Measurements from ENCODE around the gene RAB3A.

The RAB3A gene, protein sequence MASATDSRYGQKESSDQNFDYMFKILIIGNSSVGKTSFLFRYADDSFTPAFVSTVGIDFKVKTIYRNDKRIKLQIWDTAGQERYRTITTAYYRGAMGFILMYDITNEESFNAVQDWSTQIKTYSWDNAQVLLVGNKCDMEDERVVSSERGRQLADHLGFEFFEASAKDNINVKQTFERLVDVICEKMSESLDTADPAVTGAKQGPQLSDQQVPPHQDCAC

DNA sequence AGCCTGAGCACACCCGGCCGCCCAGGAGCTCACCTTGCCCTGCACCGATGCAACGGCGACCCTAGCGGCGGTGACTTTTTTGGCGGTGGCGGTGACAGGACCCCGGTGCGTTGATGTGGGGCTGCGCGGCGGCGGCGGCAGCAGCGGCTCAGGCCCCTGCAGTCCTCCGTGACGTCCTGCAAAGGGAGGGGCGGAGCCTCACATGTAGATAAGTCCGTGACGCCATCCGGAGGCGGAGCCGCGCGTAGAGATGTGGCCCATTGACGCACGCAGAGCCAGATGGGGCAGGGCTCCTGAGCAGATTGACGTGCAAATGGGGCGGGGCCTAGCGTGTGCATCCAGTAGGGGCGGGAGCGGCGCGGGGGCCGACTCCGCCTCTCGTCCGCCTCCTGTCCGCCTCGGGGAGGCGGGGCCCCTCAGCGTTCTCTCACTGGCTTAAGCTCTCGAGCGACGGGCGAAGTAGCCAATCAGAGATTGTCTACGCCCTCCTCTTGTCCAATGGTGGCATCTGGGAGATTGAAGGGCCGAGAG lies at the start of gene RAB3A:
Gene RAB3A (minus strand): TSS at position 180 of the 531 bp plus-strand sequence. CDS start 1,302 bp downstream, outside the sequence.
- DNase-seq: peak; percentile 99

DNA sequence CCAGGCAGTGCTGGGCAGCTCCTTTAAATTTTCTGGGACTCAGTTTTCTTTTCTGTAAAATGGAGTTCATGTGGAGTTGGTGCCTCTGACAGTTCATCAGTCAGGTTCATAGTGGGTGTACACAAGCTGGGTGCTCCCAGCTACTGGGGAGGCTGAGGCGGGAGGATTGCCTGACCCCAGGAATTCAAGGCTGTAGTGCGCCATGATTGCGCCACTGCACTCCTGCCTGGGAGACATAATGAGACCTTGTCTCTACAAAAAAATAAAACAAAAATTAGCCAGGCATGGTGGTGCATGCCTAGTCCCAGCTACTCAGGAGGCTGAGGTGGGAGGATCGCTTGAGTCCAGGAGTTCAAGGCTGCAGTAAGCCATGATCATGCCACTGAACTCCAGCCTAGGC lies 49.3 kb upstream of the RAB3A start:
- DNase-seq: no peak

DNA sequence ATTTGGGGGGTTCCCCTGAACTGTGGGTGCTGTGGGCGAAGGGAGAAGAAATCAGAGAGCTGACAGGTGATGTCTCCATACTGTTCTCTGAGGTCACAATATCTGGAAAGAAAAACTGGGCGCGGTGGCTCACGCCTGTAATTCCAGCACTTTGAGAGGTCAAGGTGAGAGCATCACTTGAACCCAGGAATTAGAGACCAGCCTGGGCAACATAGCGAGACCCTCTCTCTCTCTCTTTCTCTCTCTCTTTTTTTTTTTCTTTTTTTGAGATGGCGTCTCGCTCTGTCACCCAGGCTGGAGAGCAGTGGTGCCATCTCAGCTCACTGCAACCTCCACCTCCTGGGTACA lies 48.5 kb upstream of the RAB3A start:
- no peak for DNase-seq

DNA sequence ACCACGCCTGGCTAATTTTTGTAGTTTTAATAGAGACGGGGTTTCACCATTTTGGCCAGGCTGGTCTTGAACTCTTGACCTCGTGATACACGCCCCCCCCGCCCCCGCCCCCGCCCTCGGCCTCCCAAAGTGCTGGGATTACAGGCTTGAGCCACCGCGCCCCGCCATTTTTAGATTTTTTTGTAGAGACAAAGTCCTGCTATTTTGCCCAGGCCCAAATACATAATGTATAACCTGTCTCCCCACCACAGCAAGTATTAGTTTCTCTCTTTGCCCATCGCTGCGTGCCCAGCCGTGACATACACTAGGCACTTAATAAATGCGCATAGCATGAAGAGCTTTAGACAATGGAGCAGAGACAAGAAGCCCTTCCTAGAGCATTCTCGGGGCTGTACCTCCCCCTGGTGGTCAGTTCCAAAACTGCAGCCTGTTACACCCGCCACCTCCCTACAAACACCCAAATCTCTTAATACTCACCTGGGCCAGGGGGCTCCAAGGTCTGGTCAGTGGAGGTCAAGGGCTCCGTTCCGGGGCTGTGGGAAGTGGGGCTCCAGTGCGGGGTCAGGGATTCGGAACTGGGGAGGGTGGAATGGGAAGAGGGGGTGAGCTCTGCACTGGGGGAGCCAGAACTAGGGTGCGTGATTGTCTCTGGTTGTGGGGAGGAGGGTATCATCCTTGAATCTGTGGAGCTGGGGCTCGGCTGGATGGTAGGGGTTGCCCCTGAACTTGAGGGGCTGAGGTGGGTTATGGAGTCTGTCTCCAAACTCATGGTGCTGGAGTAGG lies 47.9 kb upstream of the RAB3A start:
- peak; percentile 49 for DNase-seq

DNA sequence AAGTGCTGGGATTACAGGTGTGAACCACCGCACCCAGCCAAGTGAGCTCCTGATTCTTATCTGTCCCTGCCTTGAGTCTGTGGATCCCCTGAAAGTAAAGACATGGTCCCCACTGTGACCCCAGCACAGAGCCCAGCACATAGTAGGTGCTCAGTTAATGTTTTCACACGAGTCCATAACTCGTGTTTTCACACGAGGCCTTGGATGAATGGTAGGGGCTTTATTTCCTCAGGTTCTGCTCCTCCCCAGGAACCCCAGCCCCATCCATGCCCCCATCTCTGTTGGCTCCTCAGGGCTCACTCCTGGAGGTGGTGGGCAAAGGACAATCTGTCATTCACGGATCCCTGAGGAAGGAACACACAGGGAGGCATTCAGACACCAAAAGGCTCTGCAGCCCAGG lies 46.0 kb upstream of the RAB3A start:
- no peak for DNase-seq

DNA sequence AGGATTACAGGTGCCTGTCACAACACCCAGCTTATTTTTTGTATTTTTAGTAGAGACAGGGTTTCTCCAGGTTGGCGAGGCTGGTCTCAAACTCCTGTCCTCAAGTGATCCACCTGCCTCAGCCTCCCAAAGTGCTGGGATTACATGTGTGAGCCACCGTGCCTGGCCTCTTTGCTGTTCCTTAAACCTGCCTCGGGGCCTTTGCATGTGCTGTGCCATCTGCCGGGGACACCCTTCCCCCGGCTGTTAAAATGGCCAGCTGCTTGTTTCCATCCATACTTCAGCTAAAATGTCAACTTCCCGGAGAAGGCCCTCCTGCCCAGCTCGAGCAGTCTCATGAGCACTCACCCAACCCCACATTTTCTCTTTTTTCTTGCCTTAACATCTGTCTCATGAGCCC lies 41.5 kb upstream of the RAB3A start:
- DNase-seq: no peak

DNA sequence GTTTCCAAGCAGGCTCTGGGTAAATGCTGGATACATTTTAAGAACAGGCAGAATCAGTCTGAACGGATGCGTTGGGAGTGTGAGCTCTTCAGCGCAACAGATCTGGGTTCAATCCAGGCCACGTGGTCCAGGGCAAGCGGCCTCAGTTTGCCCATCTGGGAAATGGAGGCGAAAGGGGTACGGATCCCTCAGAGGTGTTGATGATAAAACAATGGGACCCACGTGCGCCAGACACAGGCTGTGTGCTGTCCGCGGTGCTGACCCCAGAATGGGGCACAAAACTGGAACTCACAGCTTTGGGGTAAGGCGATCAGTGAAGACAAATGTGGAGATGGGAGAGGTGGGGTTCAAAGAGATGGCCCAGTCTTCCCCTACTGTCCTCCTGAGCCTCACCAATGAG lies 35.5 kb upstream of the RAB3A start:
- DNase-seq: no peak

DNA sequence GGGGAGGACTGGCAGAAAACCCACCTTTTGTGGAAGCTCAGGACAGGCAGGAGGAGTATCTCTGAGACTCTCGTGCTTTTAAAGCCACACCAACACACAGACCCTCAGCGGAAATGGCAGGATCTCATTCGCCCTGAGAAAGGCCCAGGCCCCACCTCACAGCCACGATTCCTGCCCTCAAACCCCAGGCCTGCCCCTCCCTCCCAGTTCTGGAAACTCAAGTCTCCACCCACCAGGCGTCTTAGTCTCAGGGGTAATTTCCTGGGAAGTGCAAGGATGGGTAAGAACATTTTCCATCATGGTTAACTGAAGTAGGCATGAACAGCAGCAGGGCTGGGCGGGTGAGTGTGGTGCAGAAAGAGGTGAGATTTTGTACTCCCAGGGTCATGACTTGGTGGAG lies 30.4 kb upstream of the RAB3A start:
- no peak for DNase-seq

DNA sequence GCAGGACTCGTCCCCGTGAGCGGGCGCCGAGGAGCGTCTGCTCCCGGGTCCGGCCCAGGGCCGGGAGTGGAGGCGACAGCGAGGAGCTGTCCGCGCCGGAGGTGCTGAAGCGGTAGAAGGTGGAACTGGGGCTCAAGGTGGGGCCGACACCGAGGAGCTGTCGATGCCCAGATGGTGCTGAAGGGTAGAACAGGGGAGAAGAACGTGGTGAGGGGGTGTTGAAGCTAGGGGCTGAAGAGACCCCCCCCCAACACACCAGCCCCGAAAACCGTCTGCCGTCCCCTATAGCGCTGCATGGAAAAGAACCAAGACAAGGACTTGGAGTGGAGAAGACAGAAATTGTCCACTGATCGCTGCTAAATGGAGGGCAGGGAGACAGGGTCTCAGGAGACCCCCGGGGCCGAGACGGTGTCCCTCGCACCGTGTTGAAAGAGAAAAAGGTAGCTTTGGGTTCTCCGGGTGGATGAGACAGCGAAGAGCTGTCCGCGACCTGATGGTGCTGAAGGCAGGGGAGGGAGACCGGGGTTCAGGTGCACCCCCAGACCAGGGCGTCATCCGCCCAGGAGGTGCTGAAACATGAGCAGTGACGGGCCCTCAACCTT lies 29.5 kb upstream of the RAB3A start:
- DNase-seq: no peak

DNA sequence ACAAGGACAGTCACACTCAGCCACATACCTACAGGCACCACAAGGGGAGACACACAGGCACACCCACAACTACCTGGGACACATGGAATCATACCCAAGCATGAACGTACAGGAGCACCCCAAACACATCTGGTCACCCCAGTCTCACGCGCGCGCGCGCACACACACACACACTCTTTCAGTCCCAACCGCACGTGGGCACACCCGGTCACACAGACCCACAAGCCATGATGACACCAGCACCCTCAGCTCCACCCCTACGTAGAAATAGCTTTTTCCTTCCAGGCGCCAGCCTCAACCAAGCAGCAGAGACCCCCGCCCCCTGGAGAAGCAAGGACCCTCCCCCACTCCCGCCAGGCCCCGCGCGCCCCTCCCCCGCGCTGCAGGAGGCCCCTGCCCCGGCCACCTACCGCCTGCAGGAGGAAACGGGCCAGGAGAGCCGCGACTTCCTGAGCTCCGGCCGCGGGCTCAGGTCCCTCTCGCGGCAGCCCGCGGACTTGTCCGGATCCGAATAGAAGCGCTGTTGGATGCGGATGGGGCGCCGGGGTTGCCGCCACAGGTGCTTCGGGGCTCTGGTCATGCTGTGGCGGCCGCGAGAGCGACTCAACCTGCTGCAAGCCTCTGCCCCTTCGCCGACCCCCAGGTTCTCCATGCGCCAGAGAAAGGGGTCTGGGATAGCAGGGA lies 28.8 kb upstream of the RAB3A start:
- DNase-seq: peak; percentile 42

DNA sequence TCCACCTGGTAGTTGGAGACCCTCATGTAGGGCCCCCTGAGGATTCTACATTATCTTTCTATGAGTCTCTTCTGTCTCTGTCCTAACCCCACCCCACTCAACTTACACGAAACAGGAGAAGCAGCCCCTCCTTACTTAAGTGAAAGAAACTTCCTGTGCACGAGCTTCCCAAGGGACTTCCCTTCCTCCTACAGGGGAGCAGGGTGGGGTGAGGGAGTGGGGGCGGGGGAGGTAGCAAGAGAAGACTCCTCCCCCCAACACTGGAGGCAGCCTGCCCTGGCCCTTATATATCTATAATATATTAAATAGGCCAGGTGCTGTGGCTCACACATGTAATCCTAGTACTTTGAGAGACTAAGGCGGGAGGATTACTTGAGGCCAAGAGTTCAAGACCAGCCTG lies 27.9 kb upstream of the RAB3A start:
- DNase-seq: no peak

DNA sequence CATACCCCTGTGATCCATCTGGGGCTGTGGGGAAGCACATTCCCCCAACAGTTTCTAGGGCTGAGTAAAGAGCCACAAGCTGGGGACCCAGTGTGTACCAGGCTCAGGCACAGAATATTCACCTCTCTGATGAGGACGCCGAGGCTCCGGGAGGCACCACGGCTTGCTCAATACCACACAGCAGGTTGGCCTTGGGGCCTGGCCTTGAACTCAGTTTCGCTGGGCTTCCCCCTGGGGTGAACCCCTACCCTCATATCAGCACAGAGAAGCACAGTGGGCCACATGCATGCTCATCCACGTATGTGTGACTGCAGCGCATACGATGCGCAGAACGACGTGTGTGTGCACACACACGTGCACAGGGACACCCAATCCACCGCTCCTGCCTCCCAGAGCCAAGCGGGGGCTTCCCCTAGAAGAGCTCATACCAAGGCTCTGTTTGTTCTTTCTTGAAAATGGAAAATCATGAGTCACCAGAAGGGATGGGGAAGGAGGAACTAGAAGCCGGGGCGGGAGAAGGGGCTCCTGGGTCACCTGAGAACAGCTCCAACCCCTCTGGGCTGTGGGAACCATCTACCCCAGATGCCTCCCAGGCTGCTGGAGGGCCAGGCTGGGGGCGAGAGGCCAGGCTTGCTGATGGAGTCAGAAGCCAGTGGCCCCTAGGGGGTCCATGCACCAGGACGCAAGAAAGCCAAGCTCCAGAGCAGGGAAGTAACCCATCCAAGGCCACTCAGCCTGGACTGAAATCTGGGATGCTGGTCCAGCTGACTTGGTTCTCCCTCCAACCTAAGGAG lies 27.3 kb upstream of the RAB3A start:
- DNase-seq: no peak

DNA sequence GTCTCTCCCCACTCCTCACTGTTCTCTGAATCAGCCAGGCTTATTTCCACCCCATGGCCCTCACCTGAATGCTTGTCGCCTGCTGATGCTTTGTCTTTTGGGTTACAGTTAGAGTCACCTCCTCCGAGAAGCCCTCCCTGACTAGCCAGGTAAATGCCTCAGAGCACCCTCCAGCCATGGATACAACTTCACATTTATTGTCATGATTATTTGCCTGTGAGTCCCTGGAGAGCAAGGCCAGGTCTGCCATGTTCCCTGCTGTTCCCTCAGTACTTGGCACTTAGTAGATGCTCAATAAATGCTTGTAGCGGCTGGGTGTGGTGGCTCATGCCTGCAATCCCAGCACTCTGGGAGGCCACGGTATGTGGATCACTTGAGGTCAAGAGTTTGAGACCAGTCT lies 26.1 kb upstream of the RAB3A start:
- DNase-seq: no peak

DNA sequence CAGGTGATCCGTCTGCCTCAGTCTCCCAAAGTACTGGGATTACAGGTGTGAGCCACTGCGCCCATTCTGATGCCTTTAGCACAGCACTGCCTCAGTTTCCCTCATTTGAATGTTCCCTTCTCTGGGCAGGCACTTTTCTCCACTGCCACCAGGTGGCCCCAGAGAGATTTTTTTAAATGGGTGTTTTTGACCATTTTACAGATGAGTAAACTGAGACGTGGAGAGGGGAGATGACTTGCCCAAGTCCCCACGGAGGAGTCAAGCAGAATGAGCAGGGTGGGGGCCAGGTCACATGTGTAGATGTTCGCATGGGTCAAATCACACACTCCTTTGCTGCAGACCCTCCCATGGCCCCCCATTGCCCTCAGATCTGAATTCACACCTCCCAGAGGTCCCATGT lies 25.6 kb upstream of the RAB3A start:
- no peak for DNase-seq

DNA sequence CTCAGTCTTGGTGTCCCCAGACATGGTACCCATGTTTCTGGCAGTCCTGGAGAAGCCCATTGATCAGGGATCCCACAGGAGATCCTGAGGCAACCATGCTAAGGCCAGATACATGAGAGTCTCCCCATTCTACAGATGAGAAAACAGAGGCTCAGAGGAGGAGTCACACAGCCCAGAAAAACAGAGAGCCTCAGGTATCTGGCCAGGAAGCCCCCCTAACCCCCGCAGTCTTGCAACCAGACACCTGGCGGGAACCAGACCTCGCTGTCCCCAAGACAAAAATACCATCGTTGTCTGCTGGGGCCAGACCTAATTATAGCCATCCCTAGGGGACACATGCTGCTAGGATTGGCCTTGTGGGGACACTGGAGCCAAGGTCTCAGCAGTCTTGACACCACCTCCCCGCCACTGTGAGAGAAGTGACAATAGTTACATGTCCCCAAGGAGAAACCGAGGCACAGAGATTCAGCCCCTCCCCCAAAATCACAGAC lies 24.0 kb upstream of the RAB3A start:
- no peak for DNase-seq

DNA sequence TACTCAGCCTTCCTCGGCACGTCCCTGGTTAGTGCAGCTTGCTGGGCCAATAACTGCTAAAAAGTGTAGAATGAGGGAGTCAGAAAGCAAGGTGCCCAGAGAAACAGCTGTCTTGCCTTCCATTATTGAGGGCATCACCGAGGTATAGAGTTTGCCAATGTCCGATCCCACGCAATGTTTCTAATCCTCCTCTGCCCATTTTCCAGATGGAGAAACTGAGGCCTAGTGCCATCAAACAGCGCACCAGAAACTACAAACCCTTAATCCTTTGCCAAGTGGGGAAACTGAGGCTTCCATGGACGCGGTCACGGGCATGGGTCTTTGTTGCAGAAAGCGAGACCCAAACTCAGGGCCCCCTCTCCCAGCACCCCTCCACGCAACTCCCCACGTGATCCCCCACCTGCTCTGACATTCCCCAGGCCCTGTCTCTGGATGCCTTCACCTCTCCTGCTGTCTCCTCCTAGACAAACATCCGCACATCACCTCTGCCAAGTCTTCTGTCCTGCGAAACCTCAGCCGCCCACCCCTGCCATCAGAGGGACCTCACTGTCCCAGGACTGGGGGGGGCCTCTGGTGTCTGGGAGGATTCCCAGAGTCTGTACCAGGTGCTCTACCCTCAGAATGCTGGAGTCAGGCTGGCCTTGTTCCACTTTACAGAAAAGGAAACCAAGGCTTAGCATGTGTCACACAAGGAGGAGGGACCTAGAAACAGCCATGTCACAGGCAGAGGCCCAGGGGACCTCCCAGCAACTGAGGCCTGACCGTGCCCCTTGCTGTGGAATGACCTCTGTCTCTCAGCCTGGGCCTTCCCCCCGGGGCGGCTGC lies 23.3 kb upstream of the RAB3A start:
- no peak for DNase-seq

DNA sequence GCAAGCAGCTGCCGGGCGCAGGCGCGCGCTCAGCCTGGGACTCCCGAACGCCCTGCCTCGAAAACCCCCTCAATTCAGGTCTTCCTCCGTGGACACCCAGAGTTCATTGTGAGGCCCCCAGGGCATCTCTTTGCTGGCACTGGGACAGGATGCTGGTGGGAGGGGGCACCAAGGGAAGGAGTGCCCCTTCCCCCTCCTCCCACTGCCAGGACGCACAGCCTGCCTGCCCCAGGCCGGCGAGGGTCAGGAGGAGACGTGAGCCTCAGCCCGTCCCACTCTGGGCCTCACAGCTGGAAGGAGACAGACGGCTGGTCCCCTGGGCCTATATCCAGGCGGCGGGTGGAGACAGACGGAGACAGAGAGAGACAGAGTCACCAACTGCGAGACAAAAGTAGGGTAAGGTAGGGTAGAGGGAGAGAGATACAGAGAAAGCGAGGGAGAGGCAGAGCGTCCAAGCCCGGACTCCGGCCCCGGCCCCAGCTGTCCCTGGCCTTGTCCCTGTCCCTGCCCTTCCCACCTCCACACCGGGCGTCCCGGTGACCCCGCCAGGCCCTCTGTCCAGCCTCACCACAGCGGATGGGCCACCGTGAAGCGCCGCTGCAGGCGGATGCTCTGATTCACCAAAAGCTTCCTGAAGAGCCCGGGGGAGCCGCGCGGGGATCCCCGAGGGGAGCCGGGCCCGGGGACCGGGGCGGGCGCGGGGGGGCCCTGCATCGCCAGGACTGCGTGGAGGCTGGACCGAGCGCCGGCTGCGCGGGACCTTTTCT lies 22.0 kb upstream of the RAB3A start, which contains the start of gene PDE4C:
Gene PDE4C (minus strand): TSS at position 737 of the 767 bp plus-strand sequence. CDS start 23 bp downstream, at position 714.
- DNase-seq: no peak

DNA sequence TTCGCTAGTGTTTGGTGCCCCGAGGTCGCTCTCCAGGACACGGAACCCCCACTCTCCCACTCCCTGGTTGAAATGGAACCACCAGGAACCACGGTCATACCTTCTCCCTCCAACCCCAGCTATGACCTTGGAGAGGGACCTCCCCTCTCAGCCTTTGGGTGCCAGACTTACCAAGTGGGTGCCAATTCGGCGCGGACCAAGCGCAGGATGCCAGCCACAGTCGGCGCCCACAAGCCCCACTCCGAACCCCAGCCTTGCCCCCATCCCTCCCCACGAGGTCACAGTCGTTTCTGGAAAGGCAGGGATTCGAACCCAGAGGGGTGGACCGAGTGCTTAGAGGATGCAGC lies 21.5 kb upstream of the RAB3A start:
- DNase-seq: no peak

DNA sequence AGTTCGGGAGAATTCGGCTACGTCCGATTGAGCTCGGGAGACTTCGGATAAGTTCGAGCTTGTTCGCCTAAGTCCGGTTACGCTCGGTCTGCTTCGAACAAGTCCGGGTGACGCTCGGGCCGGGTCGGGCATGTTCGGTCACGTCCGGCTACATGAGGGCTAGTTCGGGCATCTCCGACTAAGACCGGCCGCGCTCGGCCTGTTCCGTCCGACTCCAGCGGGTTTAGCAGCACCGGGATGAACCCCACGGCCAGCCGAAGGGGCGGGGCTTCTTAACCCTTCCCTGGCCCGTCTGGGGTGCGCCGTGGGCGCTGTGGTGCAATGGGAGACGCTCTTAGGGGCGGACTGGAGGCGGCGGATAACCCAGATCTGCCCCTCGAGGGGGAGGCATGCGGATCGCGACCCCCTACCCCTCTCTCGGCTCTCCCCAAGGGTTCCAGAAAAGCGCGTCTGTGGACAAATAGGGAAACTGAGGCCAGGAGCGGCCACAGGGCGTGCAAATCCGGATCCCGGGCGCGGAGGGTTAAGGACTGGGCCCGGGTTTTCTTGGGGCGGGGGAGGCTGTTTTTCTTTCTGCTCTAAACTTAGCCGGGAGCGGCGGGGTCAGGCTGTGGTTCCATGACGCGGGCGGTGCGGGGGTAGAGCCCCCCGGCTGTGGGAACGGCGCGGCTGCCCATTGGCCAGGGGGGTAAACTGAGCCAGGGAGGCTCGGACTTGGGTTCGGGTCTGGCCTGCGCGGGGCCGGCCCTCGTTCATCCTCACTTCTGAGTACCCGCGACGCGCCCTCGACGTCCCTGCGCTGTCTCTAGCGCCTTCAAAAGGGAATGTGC lies 20.9 kb upstream of the RAB3A start:
- peak; percentile 95 for DNase-seq

All from DMS79 (cell line).